DND-41 (cell line): ENCODE data around the gene SMIM35.
"Not testable (repeated sequence)": the region's sequence is repeated elsewhere in the genome, so short reads cannot be mapped to it uniquely, and the experiment has no call there.

Source experiments
- ATAC-seq: fragments of 200-7000 bp; cut with Tn5 transposase; 3 replicates; pipeline ENCODE4 v1.9.1; 2021; ENCODE audit warnings: low read depth; ENCODE audit not compliant: insufficient read depth
- DNase-seq: peaks from one replicate; pipeline ENCODE4 v3.0.0-alpha.2; 2020
- H2AFZ ChIP-seq: 2 replicates; pipeline ENCODE4 v1.6.0; 2012; ENCODE audit warnings: low read depth, low read length
- H3K27ac ChIP-seq: 2 replicates; pipeline ENCODE4 v1.5.1; 2012; ENCODE audit warnings: low read length, inconsistent platforms
- H3K27me3 ChIP-seq: fragments of 200-600 bp; sonication (generic); 2 replicates; pipeline ENCODE4 v1.6.0; 2012; ENCODE audit warnings: low read length, mild to moderate bottlenecking, inconsistent platforms; ENCODE audit not compliant: insufficient read depth, poor library complexity
- H3K36me3 ChIP-seq: 2 replicates; pipeline ENCODE4 v1.5.1; 2012; ENCODE audit warnings: low read length, inconsistent platforms; ENCODE audit not compliant: insufficient read depth
- H3K4me1 ChIP-seq: 2 replicates; pipeline ENCODE4 v1.5.1; 2012; ENCODE audit warnings: mild to moderate bottlenecking, low read length; ENCODE audit not compliant: insufficient read depth
- H3K4me2 ChIP-seq: 2 replicates; pipeline ENCODE4 v1.6.0; 2012; ENCODE audit warnings: mild to moderate bottlenecking, moderate library complexity, low read length, inconsistent platforms; ENCODE audit not compliant: insufficient read depth
- H3K4me3 ChIP-seq, 2 experiments: fragments of 200-600 bp in 1 of 2; shearing (Covaris generic) in 1 of 2; 2 replicates each; pipeline ENCODE4 v1.5.1; 2012 to 2016; ENCODE audit warnings: inconsistent platforms in 2 of 2, low read length in 2 of 2, mild to moderate bottlenecking in 2 of 2, low read depth in 1 of 2, moderate library complexity in 1 of 2
- H3K79me2 ChIP-seq: 2 replicates; pipeline ENCODE4 v1.6.0; 2012; ENCODE audit warnings: low read length, inconsistent platforms; ENCODE audit not compliant: insufficient read depth
- H3K9ac ChIP-seq: 2 replicates; pipeline ENCODE4 v1.6.0; 2012; ENCODE audit warnings: low read depth, mild to moderate bottlenecking, inconsistent platforms, low read length, moderate library complexity
- H3K9me3 ChIP-seq: 2 replicates; pipeline ENCODE4 v1.5.1; 2012; ENCODE audit warnings: low read length, moderate library complexity, mild to moderate bottlenecking, inconsistent platforms; ENCODE audit not compliant: insufficient read depth, severe bottlenecking
- H4K20me1 ChIP-seq: 2 replicates; pipeline ENCODE4 v1.6.0; 2012; ENCODE audit warnings: low read length; ENCODE audit not compliant: insufficient read depth
- CTCF ChIP-seq: IDR thresholded peaks from 2 replicates; pipeline ENCODE4 v1.5.1; 2012; ENCODE audit warnings: borderline replicate concordance, low read length, moderate library complexity, mild to moderate bottlenecking; ENCODE audit not compliant: poor library complexity, severe bottlenecking; ENCODE audit errors: extremely low read depth
- EZH2 ChIP-seq: IDR thresholded peaks from 3 replicates; pipeline ENCODE4 v1.6.1; 2012; ENCODE audit warnings: borderline replicate concordance, low read depth, mild to moderate bottlenecking, moderate library complexity, low read length, inconsistent platforms; ENCODE audit not compliant: severe bottlenecking

Gene SMIM35

GRCh38 chr11:118008271-118008911, 78.4 kb downstream of the SMIM35 start:
- Histone ChIP-seq H3K4me2 (no peak overlapping the region), H3K36me3 (no peaks in the 10 kb centered on the region), H3K9ac (no peak overlapping the region), H3K9me3 (no peaks in the 10 kb centered on the region), H3K27me3 (no peaks in the 10 kb centered on the region), H3K27ac (no peak overlapping the region), H4K20me1 (no peaks in the 10 kb centered on the region), H3K4me1 (peaks cover under 1% of the 10 kb centered on the region; the same call in 1 of the 2 replicates), H3K79me2 (no peaks in the 10 kb centered on the region), H2AFZ (no peak overlapping the region), H3K4me3 (no peak overlapping the region)
- ATAC-seq (no peak), DNase-seq (no peak)
- TF ChIP-seq EZH2 (no peak), CTCF (no peak)

GRCh38 chr11:118007563-118008270, 79.0 kb downstream of the SMIM35 start:
- not testable (repeated sequence) for H3K4me1 ChIP-seq, H3K9ac ChIP-seq, H3K27me3 ChIP-seq, H3K79me2 ChIP-seq, H3K4me3 ChIP-seq, H3K27ac ChIP-seq, H3K36me3 ChIP-seq, H3K4me2 ChIP-seq, ATAC-seq, DNase-seq, H4K20me1 ChIP-seq, H2AFZ ChIP-seq, H3K9me3 ChIP-seq

GRCh38 chr11:118007040-118007439, 79.7 kb downstream of the SMIM35 start:
- H3K9me3 ChIP-seq: no peaks in the 10 kb centered on the region
- no peak overlapping the region for H3K27ac ChIP-seq
- ATAC-seq (no peak), DNase-seq (no peak)
- H4K20me1 ChIP-seq: no peaks in the 10 kb centered on the region
- H3K4me3 ChIP-seq: no peak overlapping the region
- peaks cover 14% of the 10 kb centered on the region for H3K4me1 ChIP-seq
- H2AFZ ChIP-seq: no peak overlapping the region
- no peaks in the 10 kb centered on the region for H3K27me3 ChIP-seq
- no peak overlapping the region for H3K4me2 ChIP-seq
- no peaks in the 10 kb centered on the region for H3K79me2 ChIP-seq
- TF ChIP-seq CTCF (no peak), EZH2 (no peak)
- H3K36me3 ChIP-seq: no peaks in the 10 kb centered on the region
- H3K9ac ChIP-seq: no peak overlapping the region

- Histone ChIP-seq H2AFZ (no peak overlapping the region), H3K9ac (no peak overlapping the region), H3K36me3 (no peaks in the 10 kb centered on the region), H3K4me1 (peaks cover 23% of the 10 kb centered on the region), H3K4me2 (no peak overlapping the region), H3K27ac (no peak overlapping the region), H3K27me3 (no peaks in the 10 kb centered on the region), H3K9me3 (no peaks in the 10 kb centered on the region), H3K4me3 (no peak overlapping the region), H3K79me2 (no peaks in the 10 kb centered on the region), H4K20me1 (no peaks in the 10 kb centered on the region)
- no peak for ATAC-seq
- no peak for DNase-seq
- no peak for TF ChIP-seq EZH2
- TF ChIP-seq CTCF: no peak
Observed at GRCh38 chr11:118006153-118006534, 80.6 kb downstream of the SMIM35 start.
